HG03378 (cell line): Measurements from ENCODE around the gene PACS1.

Experiments used
- ATAC-seq: cut with Tn5 transposase; IDR thresholded peaks from one replicate; pipeline ENCODE4 v1.9.1; 2021; ENCODE audit warnings: mild to moderate bottlenecking, moderate library complexity; ENCODE audit not compliant: unreplicated experiment

PACS1 gene

DNA sequence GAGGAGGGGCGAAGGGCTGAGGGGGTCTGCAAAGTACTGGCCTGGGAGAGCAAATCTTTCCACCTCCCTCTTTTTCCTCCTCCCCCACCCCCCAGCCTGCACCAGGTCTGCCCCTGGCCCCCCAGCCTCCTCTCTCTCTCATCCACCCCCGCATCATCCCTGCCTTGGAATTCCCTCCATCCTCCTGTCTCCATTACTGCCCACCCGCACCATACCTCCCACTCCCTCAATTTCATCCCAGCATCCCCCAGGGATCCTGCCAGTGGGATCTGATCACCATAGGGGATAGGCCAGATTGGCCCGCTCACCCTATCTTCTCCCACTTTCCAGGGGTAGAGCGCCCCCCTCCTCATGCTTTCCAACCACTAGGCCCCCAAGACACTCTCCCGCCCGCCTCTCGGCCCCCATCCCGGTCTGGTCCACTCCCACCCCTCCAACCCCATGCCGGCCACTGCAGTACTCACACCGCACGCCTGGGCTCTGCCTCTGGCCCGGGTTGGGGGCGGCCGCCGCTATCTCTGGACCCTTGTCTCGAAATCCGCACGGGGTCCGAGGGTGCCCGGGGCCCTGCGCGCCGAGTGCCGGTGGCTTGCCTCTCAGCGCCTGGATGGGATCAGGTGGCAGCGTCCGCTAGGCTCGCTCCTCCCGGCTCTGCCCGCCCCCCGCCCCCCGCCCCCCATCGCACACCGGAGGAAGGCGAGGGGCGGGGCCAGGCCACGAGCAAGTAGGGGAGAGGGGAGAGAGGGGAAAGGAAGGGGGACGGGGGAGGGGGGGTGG, 21.3 kb upstream of the PACS1 start, which contains the start of gene GAL3ST3:
TSS of gene GAL3ST3 (minus strand) at position 615 of the 777 bp plus-strand sequence. CDS start 3,746 bp downstream, outside the sequence.
- ATAC-seq: no peak

GRCh38 chr11:66050581-66051231, 19.4 kb upstream of the PACS1 start:
- no peak for ATAC-seq

- ATAC-seq: no peak
These were observed 18.7 kb upstream of the PACS1 start for GRCh38 chr11:66051371-66051765.

GRCh38 chr11:66051766-66052663, 18.1 kb upstream of the PACS1 start, which contains the start of gene SF3B2:
Gene SF3B2, plus strand, starts transcription at chr11:66052364. Its CDS starts 21 bp downstream, at chr11:66052385.
- ATAC-seq: peak; percentile 86

DNA sequence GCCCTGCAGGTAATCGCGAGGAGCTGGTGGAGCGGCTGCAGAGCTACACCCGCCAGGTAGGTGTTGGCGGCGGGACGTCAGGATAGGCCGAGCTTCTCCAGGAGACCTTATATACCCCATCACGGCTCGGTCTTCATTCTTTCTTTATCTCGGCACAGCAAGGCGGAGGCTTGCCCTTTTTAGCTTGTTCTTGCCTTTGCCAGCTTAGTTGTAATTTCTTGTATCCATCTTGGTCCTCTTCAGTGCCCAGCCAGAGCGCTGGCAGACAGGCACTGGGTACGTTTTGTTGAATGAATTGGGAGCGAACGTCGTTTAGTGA, 17.4 kb upstream of the PACS1 start:
- no peak for ATAC-seq

- no peak for ATAC-seq
These were observed 15.1 kb upstream of the PACS1 start for GRCh38 chr11:66055021-66055420.

- ATAC-seq: no peak
These were observed 13.6 kb upstream of the PACS1 start for GRCh38 chr11:66056501-66056900.

- ATAC-seq: no peak
These were observed 9.9 kb upstream of the PACS1 start for GRCh38 chr11:66059966-66060680.

- ATAC-seq: no peak
These were observed 8.8 kb upstream of the PACS1 start for GRCh38 chr11:66061268-66061667.

DNA sequence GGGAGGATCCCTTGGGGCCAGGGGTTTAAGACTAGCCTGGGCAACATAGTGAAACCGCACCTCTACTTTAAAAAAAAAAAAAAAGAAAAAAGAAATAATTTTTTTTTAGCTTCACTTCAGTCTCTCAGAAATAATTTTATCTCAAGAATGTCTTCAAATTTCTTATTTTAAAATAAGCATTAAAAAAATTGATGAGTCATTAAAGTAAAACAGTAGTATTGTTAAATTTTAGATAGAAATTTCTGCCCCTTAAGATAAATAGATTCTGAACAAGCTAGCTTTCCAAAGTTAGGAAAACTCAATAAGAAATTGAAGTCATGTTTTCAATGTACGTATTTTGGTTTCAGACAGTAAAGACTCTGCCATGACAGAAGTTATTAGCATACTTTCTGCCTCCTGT, 7.7 kb upstream of the PACS1 start:
- no peak for ATAC-seq

GRCh38 chr11:66063900-66064299, 6.2 kb upstream of the PACS1 start:
- ATAC-seq: no peak

DNA sequence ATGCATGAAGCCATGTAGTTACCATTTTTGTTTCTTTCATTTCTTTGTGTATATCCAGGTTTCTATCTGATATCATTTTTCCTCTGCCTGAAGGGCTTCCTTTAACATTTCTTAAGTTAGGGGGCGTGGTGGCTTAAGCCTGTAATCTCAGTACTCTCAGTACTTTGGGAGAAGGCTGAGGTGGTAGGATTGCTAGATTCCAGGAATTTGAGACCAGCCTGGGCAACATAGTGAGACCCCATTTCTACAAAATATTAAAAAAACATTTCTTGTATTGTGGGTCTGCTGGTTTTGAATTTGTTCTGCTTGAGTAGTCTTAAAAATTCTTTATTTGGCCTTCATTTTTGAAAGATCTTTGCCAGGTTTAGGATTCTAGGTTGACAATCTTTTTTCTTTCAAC, 5.5 kb upstream of the PACS1 start:
- no peak for ATAC-seq

DNA sequence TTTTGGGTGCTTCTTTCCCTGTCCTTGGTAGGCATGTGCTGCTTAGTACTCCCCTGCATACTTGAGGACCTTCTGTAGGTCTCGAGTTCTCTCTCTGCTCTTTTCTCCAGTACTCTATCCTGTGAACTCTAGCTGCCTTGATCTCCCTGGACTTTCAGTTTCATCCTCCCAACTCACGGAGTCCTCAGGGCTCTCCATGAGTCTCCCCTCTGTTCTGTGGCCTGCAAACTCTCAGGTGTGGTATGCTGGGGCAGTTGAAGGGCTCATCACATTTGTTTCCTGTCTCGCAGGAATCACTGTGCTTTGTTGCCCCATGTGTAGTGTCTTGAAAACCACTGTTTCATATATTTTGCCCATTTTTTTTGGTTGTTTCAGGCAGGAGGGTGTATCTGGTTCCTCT, 3.3 kb upstream of the PACS1 start:
- no peak for ATAC-seq

DNA sequence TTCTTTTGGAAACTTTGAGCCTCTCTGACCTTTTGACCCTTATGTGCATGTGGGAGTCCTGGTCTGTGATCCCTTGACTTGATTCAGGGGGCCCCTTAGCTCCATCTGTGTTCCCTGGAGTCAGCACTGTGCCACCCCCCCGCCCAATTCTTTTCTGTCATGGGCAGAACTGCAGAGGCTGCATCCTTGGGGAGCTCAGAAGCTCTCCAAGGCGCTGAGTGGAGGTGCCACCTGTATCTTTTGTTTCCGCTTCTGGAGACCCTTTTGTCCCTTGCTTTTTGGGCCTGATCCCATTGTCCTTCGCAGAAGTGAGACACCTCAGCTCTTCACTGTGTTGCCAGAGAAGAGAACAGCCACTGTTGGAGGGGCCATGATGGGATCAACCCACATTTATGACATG, 2.4 kb upstream of the PACS1 start:
- no peak for ATAC-seq

GRCh38 chr11:66068154-66068821, 1.8 kb upstream of the PACS1 start:
- no peak for ATAC-seq

DNA sequence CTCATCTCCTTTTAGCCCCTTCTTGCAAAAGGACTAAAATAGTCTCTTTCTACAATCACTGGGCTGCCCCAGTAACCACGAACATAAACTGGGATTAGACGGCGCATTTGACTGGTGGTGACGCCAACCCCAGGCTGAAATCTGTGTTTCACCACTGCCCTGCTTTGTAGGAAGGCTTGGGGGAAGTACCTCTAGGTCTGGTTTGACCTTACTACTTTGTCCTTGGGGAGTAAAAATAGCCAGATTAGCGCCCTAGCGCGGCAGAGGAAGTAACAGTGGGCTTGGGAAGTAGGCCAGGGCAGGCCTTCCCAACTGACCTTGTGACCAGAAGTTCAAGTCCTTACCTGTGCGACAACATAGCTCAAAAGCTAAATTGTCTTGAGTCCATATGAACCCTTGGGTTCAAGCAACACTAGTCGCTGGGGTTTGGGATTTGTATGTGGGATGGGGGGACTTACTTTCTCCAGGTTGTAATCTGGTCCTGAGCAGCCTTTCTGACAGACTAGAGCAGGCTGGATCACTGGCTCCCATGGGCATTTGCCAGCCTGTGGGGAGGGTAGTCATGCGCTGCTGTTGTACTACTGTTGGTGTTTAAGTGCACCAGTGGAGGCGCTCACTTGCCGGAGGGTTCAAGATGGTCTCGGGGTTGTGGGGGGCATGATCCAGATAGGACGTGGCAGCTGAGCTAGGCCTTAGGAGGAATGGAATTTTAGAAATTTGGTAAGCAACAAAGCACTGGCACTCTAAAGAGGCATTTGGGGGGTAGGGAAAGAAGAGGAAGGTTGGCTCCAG, 953 bp upstream of the PACS1 start:
- no peak for ATAC-seq

DNA sequence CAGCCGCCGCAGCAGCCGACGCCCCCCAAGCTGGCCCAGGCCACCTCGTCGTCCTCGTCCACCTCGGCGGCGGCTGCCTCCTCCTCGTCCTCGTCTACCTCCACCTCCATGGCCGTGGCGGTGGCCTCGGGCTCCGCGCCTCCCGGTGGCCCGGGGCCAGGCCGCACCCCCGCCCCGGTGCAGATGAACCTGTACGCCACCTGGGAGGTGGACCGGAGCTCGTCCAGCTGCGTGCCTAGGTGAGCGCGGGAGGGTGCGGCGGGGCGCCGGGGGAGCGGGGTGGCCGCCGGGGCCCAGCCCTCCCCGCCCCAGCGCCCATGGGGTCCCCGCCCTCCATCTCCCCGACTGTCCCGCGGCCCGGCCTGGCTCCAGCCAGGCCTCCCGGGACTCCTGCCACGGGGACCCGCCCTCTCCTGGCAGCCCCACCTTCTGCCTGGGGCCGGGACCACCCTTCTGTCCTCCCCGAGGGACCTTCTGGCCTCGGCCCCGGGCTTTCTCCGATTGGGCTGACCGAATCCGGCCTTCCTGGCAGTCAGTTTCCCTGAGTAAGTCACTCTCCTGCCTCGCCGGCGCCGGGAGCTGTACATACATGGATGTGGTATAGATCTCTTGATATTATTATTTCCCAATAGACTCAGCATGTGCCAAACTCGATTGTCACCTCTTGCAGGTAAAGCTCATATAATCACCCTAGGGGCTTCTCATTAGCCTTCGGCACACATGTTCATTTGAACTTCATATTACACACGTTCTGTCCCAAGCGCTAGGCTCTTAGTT, 720 bp downstream of the PACS1 start:
- no peak for ATAC-seq

- ATAC-seq: no peak
These were observed 1.3 kb downstream of the PACS1 start for GRCh38 chr11:66071381-66071801.

GRCh38 chr11:66072081-66072480, 2.0 kb downstream of the PACS1 start:
- ATAC-seq: no peak
